Stimulated activated CD8-positive, alpha-beta memory T cell treated with anti-CD3 and anti-CD28 coated beads, Interleukin-15, amount 100 ng/mL, for 4 hours (primary cell): ENCODE results near the gene USE1.

Source experiments
- DNase-seq, 2 donors: peaks; one replicate each; pipeline ENCODE4 v3.0.0-alpha.2; 2020; ENCODE audit warnings: low read depth in 2 of 2

USE1 gene

DNA sequence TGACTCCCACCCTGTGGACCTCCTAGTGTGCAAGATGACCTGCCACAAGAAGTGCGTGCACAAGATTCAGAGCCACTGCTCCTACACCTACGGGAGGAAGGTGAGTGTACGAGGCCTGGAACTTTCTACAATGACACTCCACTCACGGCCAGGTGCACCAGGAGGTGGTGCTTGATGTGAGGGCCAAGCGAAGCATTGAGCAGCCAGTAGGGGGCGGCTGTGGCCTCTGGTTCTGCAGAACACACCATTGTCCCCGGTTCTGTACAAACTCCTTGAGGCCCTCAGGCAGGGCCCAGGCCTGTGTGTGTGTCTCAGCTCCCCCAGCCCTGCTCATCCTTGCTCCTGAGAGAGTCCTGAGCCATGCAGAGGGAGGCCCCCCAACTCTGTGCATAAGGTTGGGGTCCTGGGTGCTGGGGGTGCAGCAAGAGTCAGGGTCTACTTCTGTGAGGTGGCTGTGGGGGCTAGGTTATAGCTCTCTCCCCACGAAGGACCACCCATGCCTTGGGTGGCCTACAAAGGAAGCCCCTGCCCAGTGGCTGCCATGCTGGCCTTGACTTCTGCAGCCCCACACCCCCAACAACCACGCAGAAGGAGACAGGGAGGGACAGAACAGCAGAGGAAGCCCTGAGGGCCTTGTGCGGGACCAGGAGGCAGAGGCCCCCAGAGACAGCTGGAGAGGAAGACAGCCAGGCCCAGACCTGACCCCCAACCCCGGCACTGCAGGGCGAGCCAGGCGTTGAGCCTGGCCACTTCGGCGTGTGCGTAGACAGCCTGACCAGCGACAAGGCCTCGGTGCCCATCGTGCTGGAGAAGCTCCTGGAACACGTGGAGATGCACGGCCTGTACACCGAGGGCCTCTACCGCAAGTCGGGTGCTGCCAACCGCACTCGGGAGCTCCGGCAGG is 9.7 kb upstream of the USE1 start:
- DNase-seq = no peak

DNA sequence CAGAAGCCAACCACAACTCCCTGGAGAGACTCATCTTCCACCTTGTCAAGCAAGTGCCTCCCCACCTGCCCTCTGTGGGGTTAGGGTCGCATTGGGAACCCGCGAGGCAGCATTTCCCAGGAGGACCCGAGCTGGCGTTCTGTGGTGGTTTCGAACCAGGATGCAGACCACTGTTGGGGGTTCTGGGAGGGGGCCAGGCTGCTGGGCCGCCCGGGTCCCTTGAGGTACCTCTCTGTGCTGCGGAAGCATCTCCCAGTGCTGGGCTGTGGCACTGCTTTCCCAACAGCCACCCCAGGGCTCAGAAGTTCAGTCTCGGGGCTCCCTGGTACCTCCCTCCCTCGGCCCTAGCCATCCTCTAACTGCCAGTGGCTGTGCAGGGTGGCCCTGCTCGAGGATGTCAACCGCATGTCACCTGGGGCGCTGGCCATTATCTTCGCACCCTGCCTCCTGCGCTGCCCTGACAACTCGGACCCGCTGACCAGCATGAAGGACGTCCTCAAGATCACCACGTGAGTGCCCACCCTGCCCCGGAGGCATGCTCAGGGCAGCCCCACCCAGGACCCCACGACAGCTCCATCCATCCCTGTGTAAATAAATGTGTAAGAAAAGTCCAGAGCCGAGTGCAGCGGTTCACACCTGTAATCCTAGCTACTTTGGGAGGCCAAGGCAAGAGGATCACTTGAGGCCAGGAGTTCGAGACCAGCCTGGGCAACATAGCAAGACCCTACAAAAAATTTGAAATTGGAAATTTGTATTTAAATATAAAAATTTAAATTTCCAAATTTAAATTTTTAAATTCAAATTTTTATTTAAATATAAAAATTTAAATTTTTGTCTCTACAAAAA is 8.2 kb upstream of the USE1 start:
- DNase-seq = no peak

DNA sequence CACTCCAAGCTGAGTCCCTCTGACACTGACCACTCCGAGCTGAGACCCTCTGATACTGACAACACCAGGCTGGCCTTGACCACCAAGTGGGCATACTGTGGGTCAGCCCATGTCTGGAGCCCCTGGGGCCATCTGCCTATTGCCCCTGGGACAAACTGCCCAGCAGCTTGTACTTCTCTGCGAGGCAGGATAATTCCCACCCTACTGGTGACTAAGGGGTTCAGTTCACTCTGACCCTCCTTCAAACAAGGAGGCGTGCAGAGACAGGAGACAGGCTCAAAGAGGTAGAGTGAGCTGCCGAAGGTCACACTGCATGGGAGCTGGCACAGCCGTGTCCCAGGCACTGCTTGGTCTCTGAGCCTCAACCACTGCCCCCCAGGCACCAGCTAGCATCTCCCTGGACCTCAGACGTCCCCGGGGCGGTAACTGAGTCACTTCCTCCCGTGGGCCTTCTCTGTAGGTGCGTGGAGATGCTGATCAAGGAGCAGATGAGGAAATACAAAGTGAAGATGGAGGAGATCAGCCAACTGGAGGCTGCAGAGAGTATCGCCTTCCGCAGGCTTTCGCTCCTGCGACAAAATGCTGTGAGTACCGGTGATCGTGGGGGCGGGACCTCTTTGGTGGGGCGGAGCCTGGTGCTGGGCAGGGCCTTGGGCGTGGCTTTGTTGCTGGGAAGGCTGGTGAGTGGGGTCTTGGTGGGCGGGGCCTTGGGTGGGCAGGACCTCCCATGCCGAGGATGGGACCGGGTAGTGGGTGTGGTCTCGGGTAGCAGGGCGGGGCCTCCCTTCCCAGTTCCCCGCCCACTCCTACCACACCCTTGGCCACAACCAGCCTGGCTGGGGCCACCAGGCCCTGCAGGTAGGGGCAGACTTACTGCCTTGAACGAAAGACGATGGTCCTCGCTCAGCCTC is 5.8 kb upstream of the USE1 start:
- no peak for DNase-seq

DNA sequence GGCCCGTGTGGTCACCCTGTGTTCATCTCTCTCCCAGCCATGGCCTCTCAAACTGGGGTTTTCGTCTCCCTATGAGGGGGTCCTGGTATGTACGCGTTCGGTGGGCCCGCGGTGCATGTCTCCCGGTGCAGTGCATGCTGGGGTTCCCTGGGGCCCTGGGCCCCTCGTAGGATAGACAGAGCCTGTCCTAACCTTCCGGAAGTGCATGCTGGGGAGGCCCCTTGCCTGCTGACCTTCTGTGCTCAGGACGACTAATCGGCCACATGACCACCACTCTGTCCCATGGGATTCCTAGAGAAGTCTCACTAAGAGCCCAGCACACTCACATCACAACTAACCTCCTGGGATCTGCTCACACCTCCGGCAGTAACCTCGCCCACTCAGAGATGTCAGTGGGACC is 4.9 kb upstream of the USE1 start:
- no peak for DNase-seq

DNA sequence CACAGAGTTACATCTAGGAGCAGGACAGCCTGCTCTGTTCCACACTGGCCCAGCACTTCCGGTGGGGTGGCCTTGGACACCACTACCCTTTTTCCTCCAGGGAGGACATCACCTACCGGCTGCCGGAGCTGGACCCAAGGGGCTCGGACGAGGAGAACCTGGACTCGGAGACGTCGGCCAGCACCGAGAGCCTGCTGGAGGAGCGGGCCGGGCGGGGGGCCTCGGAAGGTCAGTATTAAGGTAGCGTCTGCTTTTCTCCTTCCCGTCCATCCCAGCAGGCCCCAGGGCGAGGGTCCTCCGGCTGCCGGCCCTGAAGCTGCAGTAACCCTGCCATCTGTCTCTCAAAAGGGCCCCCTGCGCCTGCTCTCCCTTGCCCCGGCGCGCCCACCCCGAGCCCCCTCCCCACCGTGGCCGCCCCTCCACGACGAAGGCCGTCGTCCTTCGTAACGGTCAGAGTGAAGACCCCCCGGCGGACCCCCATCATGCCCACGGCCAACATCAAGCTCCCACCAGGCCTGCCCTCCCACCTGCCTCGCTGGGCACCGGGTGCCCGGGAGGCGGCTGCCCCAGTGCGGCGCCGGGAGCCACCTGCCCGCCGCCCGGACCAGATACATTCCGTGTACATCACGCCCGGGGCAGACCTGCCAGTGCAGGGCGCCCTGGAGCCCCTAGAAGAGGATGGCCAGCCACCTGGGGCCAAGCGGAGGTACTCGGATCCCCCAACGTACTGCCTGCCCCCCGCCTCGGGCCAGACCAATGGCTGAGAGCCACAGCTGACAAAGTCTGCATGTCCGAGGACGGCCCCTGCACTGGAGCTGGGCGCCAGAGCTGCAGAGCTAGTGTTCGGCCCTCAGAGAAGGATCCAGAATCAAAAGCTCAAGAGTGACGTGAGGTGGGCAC is 3.4 kb upstream of the USE1 start:
- DNase-seq = no peak

DNA sequence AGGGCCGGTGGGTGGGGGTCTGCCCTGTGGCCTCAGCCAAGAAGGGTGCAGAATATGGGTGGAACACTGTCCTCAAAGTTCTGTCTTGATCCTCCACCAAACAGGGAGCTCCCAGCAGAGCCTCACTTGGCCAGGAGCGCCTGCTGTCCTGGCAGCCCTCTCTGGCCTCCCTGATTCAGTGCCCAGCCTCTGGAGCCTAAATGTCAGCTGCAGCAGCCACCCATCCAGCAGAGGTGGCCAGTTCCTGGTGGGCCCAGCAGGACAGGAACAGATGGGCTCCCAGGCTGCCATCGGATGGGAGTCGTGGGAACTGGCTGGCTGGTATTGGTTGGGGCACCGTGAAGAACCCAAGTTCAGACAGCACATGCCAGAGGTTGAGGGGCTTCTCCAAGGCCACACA is 1.8 kb upstream of the USE1 start:
- no peak for DNase-seq

DNA sequence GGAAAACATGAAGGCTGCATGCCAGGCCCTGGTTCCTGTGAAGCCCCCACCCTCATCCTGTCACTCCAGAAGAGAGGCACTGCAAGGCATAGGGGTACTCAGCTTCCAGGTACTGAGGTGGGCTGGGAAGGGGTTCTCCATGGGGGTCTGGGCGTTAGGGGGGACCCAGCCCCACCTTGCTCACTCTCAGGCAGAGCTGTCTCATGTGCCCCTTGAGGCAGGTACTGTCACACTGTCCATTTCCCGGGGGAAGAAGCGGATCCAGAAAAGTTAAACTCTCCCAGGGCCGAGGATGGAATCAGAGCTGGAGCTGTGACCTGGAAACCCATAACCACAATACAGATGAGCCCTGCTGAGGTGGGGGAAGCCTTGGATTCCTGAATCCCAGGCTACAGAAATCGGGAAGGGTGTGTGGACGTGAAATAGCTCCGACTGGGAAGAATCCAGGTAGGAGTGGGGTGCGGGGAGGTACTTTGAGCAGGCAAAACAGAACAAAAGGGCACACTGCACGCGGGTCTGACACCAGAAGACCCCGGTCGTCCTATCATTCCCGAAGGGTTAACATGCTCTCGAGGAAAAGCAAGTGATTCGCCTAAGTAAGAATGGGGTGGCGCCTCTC is 540 bp upstream of the USE1 start:
- DNase-seq = no peak

DNA sequence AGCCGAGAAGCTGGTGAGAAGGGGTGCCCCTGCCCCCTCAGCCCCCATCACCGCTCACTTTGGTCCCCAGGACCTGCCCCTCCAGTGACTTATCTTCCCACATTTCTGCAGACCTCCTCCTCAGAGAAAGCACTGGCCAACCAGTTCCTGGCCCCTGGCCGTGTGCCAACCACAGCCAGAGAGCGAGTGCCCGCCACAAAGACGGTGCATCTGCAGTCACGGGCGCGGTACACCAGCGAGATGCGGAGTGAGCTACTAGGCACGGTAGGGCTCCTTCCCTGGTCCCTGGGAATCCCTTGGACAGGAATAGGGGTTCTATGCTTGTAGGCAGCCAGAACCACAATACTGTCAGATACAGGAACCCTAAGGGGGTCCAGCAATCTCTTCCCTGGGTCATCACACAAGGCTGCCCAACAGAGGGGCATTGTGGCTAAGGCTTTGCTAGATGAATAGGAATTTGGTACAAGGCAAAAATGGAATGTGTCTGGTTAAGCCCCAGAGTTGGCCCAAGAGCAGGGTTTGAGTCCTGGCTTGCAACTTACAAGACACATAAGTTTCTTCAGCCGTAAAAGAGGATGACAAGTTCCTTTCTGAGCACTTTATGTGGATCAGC is 1.0 kb downstream of the USE1 start:
- DNase-seq = no peak

DNA sequence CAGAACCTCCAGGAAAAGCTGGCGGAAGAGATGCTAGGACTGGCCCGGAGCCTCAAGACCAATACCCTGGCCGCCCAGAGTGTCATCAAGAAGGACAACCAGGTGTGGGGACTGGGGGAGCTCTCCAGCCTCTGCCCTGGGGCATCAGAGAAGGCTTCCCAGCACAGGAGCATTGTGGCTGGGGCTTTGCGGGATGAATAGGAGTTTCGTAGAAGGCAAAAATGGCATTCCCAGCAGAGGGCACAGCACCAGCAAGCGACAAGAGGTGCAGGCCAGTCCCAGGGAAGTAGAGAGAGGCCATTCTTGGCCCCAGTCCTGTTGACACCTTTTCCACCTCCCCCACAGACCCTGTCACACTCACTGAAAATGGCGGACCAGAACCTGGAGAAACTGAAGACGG is 4.1 kb downstream of the USE1 start:
- no peak for DNase-seq

DNA sequence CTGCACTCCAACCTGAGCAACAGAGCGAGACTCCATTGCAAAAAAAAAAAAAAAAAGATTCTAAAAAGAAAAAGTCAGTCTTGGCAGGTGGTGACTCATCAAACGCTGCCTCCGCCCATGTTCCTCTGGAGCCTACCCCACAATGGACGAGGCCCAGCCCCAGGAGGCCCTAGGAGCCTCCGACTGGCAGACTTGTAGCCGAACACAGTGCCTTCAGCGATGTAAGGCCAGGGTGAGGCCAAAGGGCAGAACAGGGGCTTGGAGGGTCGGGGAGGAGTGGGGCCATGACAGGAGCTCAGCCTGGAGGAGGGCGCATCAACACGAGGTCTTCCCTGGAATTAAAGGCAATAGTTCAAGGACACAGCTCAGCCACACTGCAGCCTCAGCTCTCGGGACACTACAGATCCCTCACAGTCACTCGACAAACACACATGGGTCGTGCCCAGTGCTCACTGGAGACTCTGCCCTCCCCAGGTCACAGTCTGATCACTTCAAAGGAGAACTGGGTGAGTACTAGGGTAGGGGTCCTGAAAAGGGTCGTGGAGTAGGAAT is 5.1 kb downstream of the USE1 start:
- no peak for DNase-seq

DNA sequence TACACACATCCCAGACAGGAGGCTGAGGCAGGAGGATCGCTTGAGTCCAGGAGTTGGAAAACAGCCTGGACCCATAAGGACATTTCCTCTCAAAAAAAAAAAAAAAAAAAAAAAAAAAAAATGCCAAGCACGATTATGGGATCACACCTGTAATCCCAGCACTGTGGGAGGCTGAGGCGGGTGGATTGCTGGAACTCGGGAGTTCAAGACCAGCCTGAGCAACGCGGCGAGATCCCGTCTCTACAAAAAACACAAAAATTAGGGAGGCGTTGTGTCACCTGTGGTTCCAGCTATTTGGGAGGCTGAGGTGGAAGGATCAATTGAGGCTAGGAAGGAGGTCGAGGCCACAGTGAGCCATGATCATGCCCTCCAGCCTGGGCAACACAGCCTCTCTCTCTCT is 9.9 kb downstream of the USE1 start:
- no peak for DNase-seq

DNA sequence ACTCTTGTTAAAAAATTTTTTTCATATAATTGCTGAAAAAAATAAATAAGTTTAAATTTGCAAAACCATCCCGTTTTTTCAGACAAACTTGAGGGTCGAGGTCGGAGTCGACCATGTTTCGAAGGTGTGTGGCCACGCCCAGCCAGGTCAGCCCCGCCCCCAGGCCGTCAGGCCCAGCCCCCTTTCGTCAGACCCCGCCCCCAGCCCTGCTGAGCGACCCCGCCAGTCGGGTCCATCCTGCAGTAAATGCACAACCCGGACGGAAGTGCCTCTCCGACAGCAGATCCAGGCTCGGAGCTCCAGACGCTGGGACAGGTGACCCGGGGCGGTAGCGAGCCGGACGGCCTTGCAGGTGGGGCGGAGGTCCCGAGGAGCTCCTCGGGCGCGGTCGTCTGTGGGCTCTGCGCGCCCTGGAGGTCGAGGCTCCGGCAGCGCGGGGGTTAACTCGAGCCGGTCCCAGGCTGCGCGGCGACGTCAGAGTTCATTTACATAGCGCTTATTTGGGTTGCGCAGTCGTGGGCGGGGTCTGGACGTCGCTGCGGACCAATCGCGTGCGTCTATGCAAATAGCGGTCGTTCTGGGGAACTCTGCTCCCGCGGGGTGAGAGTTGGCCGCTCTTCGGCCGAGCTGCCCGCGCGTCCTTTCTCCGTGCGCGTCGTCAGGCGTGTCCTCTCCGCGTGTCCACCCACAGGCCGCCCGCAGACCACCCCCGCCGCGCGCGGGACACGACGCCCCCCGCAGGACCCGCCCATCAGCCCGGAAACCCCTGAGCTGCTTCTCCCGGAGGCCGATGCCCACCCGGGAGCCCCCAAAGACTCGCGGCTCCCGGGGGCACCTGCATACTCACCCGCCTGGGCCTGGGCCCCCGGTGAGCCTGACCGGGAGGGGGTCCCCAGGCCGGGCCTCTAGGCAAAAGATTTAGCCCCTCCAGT is 11.1 kb downstream of the USE1 start, which contains the start of gene OCEL1:
Gene OCEL1, plus strand, starts transcription at position 225 of the 932 bp plus-strand sequence. Its CDS starts 22 bp downstream, at position 247.
- DNase-seq = peak; percentile 94 to 95

DNA sequence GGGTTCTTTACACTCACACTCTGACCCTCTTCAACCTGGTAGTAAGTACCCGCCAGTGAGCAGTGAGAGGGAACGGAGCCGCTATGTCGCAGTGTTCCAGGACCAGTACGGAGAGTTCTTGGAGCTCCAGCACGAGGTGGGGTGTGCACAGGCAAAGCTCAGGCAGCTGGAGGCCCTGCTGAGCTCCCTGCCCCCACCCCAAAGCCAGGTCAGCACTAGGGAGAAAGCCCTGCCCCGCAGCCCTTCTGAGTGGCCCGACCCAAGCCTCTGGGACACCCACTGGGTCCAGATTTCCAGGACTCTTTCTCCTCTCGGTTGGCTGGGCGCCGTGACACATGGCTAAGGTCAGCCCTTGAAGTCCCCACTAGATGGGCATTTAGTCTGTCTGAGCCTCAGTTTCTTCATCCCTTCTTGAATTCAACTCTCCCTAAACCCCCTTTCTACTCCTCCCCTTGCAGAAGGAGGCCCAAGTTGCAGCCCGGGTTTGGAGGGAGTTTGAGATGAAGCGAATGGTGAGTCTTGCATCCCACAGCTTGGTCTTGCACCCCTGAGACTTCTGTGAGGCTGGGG is 12.7 kb downstream of the USE1 start:
- no peak for DNase-seq

DNA sequence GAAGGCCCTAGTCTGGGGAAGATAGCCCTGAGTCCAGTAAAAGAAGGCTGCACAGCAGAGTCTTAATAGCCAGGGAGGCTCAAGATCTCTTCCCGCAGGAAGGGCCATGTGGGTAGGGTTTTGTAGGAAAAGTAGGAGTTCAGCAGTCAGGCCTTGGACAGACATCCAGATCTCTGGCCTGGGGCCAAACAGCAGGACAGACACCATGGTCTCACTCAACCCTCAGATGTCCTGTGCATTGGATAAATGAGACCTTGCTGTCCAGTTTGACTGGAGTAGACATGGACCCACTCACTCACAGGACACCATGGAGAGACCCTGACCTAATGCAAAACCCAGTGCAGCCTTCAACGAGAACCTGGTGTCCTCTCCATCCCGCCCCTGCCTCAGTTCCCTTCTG is 14.7 kb downstream of the USE1 start:
- no peak for DNase-seq

DNA sequence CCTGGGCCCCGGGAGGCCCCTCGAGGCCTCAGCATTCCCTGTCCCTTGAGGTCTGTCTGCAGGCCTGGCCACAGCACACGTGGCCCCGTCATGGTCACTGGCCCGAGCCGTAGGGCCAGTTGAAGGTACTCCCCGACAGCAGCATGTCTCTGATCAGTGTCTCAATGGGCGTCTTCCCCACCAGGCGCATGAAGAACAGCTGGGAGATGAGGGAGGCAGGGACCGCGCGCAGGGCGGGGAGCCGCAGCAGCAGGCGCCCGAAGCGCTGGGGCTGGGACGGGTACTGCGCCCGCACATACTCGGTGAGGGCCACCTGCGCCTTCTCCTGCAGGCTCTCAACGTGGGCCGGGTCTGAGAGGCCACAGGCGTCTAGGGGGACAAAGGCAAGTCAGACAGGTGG is 17.1 kb downstream of the USE1 start:
- DNase-seq = no peak

DNA sequence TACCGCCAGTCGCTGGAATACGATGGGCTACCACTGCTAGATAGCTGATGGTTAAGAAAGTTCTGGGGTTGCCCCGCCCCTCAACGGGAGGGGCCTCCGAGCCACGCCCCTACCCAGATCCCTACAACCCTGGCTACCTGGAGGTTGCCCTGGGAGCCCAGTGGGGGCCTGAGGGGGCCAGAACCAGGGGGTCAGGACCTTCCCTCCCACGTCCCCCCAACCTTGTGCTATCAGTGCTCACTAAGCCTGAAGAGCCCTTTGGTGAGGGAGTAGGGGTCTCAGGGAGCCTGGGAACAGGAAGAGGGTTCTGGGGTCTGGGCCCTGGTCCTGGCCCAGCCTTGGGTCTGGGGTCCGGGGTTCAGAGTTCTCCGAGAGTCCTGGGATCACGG is 19.7 kb downstream of the USE1 start:
- DNase-seq = peak in 1 of 2 donors; percentile 37

DNA sequence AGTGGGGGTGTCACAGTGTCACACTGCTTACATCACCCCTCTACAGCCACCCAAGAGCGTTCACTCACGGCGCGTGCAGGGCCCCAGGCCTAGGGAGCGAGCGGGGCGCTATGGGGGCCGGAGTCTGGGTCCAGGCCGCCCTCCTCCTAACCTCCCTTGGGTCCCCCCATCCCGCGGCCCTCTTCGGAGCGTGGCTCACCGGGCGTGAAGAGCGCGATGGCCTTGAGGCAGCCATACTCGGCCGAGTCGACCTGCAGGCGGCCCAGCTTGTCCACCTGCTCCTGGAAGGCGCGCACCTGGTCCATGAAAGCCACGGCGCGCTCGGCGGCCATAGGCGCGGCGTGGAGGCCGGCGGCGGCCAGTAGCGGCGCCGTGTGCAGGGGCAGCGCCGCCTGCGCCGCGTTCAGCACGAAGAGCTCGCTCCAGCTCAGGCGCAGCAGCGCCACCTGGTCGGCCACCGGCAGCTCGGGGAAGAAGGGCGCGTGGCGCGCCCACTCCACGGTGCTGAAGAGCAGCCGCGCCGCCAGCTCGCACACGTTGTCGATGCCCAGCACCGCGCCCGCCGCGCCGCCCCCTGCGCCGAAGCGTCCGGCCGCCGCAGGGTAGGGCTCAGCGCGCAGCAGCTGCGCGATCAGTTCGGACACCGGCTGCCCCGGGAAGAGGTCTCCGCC is 20.3 kb downstream of the USE1 start:
- DNase-seq = peak; percentile 39 to 53
